GM12873 (cell line): ENCODE data around the gene IL2RA.

ENCODE experiments used
- TF ChIP-seq, protein P1 (sequence below): IDR thresholded peaks from 2 replicates; pipeline ENCODE4 v1.5.1; 2012; ENCODE audit warnings: low read depth, mild to moderate bottlenecking, moderate library complexity, low read length, control low read depth; ENCODE audit not compliant: insufficient read depth; ENCODE audit errors: missing control alignments

Gene IL2RA

GRCh38 chr10:5963591-5963990, 98.6 kb downstream of the IL2RA start:
- TF ChIP-seq, protein P1, sequence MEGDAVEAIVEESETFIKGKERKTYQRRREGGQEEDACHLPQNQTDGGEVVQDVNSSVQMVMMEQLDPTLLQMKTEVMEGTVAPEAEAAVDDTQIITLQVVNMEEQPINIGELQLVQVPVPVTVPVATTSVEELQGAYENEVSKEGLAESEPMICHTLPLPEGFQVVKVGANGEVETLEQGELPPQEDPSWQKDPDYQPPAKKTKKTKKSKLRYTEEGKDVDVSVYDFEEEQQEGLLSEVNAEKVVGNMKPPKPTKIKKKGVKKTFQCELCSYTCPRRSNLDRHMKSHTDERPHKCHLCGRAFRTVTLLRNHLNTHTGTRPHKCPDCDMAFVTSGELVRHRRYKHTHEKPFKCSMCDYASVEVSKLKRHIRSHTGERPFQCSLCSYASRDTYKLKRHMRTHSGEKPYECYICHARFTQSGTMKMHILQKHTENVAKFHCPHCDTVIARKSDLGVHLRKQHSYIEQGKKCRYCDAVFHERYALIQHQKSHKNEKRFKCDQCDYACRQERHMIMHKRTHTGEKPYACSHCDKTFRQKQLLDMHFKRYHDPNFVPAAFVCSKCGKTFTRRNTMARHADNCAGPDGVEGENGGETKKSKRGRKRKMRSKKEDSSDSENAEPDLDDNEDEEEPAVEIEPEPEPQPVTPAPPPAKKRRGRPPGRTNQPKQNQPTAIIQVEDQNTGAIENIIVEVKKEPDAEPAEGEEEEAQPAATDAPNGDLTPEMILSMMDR: no peak

GRCh38 chr10:5963071-5963470, 99.1 kb downstream of the IL2RA start:
- TF ChIP-seq, protein P1: no peak

GRCh38 chr10:5961405-5962100, 100.6 kb downstream of the IL2RA start:
- TF ChIP-seq, protein P1: no peak
